ENCODE data around the gene PCSK7. TPM values are rescaled to one million over a fixed set of nuclear protein-coding genes. Genes with fewer than 3 reads are reported as not detected.

PCSK7 gene
- total and polyA plus RNA-seq, 10 of the 15 experiments (the other 5 are each of a cell fraction or from before 2014, with no cell fraction given), result 5.5 to 81.5 (median 51.6) TPM

DNA sequence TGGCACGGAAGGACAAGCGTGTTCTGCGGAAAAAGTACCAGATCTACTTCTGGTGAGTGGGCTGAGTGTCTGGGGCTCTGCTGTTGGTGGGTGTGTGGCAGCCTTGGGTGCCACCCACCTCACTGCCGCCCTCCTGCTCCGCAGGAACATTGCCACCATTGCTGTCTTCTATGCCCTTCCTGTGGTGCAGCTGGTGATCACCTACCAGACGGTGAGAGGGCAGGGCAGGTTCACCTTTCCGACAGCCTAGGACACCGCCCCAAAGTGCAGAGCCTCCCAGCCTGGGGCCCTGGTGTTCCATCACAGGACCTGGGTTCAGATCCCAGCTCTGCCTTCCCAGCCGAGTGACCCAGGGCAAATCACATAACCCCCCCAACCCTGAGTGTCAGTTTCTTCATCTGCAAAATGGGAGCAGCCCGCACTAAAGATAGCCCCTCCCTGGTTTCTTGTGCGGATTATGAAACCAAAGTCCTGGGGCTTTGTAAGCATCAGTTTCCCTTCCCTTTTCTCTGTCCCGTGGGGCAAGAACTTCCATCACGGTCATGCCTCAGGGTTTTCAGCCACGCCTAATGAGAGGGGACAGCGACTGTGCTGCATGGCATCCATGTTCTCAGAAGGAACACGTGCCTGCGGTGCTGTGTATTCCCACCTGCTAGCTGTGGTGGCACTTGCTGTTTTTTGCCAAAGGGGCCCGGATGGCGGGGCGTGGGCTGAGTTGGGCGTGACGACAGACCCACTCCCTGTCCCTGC, 42.5 kb downstream of the PCSK7 start (continued):
- TF ChIP-seq IKZF2 (IDR thresholded peaks at IDR 0.05) (peak; percentile 84 to 88), RFX5 (IDR thresholded peaks at IDR 0.05; ENCODE audit: low read depth, low read length) (no peak), CBFB (IDR thresholded peaks at IDR 0.05; ENCODE audit: low read depth) (no peak), CHD2 (IDR thresholded peaks at IDR 0.05; ENCODE audit: borderline replicate concordance, low read depth, low read length) (0 out of 2 replicates have a peak, but pooled peaks have one; percentile 31), USF2 (IDR thresholded peaks at IDR 0.05; ENCODE audit: borderline replicate concordance, low read depth, low read length) (peak; percentile 26; the same call in 1 of the 2 replicates), TCF3 (IDR thresholded peaks at IDR 0.05; ENCODE audit: borderline replicate concordance, insufficient read depth, low read depth, low read length) (no peak), PRDM15 (CRISPR knock-in tag; IDR thresholded peaks at IDR 0.05) (no peak), MYC (IDR thresholded peaks at IDR 0.05; ENCODE audit: insufficient read depth, insufficient read length, insufficient replicate concordance, low read length, severe bottlenecking) (peak; percentile 56), NFYB (IDR thresholded peaks at IDR 0.05; ENCODE audit: insufficient read depth, low read depth, low read length) (no peak), EED (IDR thresholded peaks at IDR 0.05; ENCODE audit: low read depth) (peak; percentile 76), ZZZ3 (IDR thresholded peaks at IDR 0.05; ENCODE audit: control insufficient read depth, insufficient read length, low read depth) (no peak), BCL11A (IDR thresholded peaks at IDR 0.05; ENCODE audit: low read depth, low read length) (peak; percentile 69; the same call in 1 of the 2 replicates), SIN3A (IDR thresholded peaks at IDR 0.05; ENCODE audit: low read depth, low read length) (0 out of 2 replicates have a peak, but pooled peaks have one; percentile 42), BACH1 (IDR thresholded peaks at IDR 0.05; ENCODE audit: borderline replicate concordance) (no peak), ZNF592 (IDR thresholded peaks at IDR 0.05) (no peak), RBBP5 (conservative IDR thresholded peaks at IDR 0.05) (no peak), TCF12 (IDR thresholded peaks at IDR 0.05; ENCODE audit: low read depth, low read length) (0 out of 2 replicates have a peak, but pooled peaks have one; percentile 34), SPI1 (IDR thresholded peaks at IDR 0.05; ENCODE audit: borderline replicate concordance, insufficient read depth, low read depth, low read length) (peak; percentile 90)
- TF ChIP-seq, protein P1, sequence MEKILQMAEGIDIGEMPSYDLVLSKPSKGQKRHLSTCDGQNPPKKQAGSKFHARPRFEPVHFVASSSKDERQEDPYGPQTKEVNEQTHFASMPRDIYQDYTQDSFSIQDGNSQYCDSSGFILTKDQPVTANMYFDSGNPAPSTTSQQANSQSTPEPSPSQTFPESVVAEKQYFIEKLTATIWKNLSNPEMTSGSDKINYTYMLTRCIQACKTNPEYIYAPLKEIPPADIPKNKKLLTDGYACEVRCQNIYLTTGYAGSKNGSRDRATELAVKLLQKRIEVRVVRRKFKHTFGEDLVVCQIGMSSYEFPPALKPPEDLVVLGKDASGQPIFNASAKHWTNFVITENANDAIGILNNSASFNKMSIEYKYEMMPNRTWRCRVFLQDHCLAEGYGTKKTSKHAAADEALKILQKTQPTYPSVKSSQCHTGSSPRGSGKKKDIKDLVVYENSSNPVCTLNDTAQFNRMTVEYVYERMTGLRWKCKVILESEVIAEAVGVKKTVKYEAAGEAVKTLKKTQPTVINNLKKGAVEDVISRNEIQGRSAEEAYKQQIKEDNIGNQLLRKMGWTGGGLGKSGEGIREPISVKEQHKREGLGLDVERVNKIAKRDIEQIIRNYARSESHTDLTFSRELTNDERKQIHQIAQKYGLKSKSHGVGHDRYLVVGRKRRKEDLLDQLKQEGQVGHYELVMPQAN (conservative IDR thresholded peaks at IDR 0.05), result 0 out of 2 replicates have a peak, but pooled peaks have one; percentile 54

All from GM12878 (cell line).